Endothelial cell (in vitro differentiated cells): ENCODE measurements around the gene PHLDB2. TPM values are rescaled to one million over a fixed set of nuclear protein-coding genes. Genes with fewer than 3 reads are reported as not detected.
A peak's percentile ranks its signal among the peaks of the same experiment; 100 is the strongest.

ENCODE experiments used
- DNase-seq: peaks from one replicate; pipeline ENCODE4 v3.0.0; 2021; ENCODE audit warnings: low spot score
- H3K27ac Mint-ChIP-seq: one replicate; pipeline ENCODE4 v1.8.0; 2021; ENCODE audit warnings: mixed read lengths, inconsistent platforms; ENCODE audit not compliant: unreplicated experiment
- H3K27me3 Mint-ChIP-seq: one replicate; pipeline ENCODE4 v1.8.0; 2021; ENCODE audit warnings: mild to moderate bottlenecking, moderate library complexity, mixed read lengths, inconsistent platforms; ENCODE audit not compliant: unreplicated experiment
- H3K36me3 Mint-ChIP-seq: one replicate; pipeline ENCODE4 v1.8.0; 2021; ENCODE audit warnings: mild to moderate bottlenecking, low read depth, mixed read lengths, inconsistent platforms; ENCODE audit not compliant: unreplicated experiment
- H3K4me1 Mint-ChIP-seq: one replicate; pipeline ENCODE4 v1.8.0; 2021; ENCODE audit warnings: mild to moderate bottlenecking, mixed read lengths, inconsistent platforms; ENCODE audit not compliant: unreplicated experiment
- H3K4me3 Mint-ChIP-seq: one replicate; pipeline ENCODE4 v1.8.0; 2021; ENCODE audit warnings: mild to moderate bottlenecking, mixed read lengths, inconsistent platforms; ENCODE audit not compliant: unreplicated experiment
- H3K9me3 Mint-ChIP-seq: one replicate; pipeline ENCODE4 v1.8.0; 2021; ENCODE audit warnings: mixed read lengths, inconsistent platforms; ENCODE audit not compliant: unreplicated experiment
- CTCF ChIP-seq: fragments of 200-600 bp; sonication (generic); IDR thresholded peaks from one replicate; pipeline ENCODE4 v1.5.0; 2021; ENCODE audit warnings: antibody characterized with exemption; ENCODE audit not compliant: unreplicated experiment
- total RNA-seq: library from RNA; stranded (reverse); fragmentation: NEBNext Ultra II Directional; extraction: Animal tissue kit (Norgen Biotek cat#: 25700); gene quantifications from one replicate; pipeline ENCODE4 v1.2.1, GENCODE V29; 2021; ENCODE audit not compliant: unreplicated experiment

PHLDB2 gene
- total RNA-seq, 1 donor from 2014 or later, result 47.8 TPM

- H3K4me3 Mint-ChIP-seq, result peak overlapping the region; percentile 91
- no peak for TF ChIP-seq CTCF
- no peak overlapping the region for H3K27ac Mint-ChIP-seq
- H3K36me3 Mint-ChIP-seq, result no peaks in the 10 kb centered on the region
- H3K9me3 Mint-ChIP-seq, result no peaks in the 10 kb centered on the region
- H3K4me1 Mint-ChIP-seq, result peaks cover 7% of the 10 kb centered on the region
- no peak for DNase-seq
- H3K27me3 Mint-ChIP-seq, result peaks cover 3% of the 10 kb centered on the region
These were observed 120.5 kb downstream of the PHLDB2 start for GRCh38 chr3:111979434-111980038.

- peaks cover 7% of the 10 kb centered on the region for H3K4me1 Mint-ChIP-seq
- peaks cover 3% of the 10 kb centered on the region for H3K27me3 Mint-ChIP-seq
- H3K9me3 Mint-ChIP-seq, result no peaks in the 10 kb centered on the region
- H3K4me3 Mint-ChIP-seq, result no peak overlapping the region
- no peaks in the 10 kb centered on the region for H3K36me3 Mint-ChIP-seq
- TF ChIP-seq CTCF, result no peak
- DNase-seq, result no peak
- H3K27ac Mint-ChIP-seq, result no peak overlapping the region
These were observed 121.8 kb downstream of the PHLDB2 start for GRCh38 chr3:111980716-111981456.

GRCh38 chr3:111981457-111981763, 122.3 kb downstream of the PHLDB2 start:
- peaks cover 3% of the 10 kb centered on the region for H3K27me3 Mint-ChIP-seq
- no peak overlapping the region for H3K4me3 Mint-ChIP-seq
- H3K36me3 Mint-ChIP-seq, result no peaks in the 10 kb centered on the region
- no peaks in the 10 kb centered on the region for H3K9me3 Mint-ChIP-seq
- H3K4me1 Mint-ChIP-seq, result peaks cover 7% of the 10 kb centered on the region
- no peak for TF ChIP-seq CTCF
- DNase-seq, result no peak
- H3K27ac Mint-ChIP-seq, result no peak overlapping the region

- no peak for TF ChIP-seq CTCF
- Mint-ChIP-seq H3K27ac (no peak overlapping the region), H3K4me1 (no peaks in the 10 kb centered on the region), H3K27me3 (no peaks in the 10 kb centered on the region), H3K9me3 (no peaks in the 10 kb centered on the region), H3K4me3 (no peak overlapping the region), H3K36me3 (no peaks in the 10 kb centered on the region)
- DNase-seq, result no peak
These were observed 125.7 kb downstream of the PHLDB2 start for GRCh38 chr3:111984636-111985298.

- DNase-seq, result no peak
These were observed 127.7 kb downstream of the PHLDB2 start for GRCh38 chr3:111986800-111987199.

More at GRCh38 chr3:111986800-111987199, 127.7 kb downstream of the PHLDB2 start:
- no peak for TF ChIP-seq CTCF
- H3K4me3 Mint-ChIP-seq, result no peak overlapping the region
- H3K27me3 Mint-ChIP-seq, result no peaks in the 10 kb centered on the region
- no peaks in the 10 kb centered on the region for H3K4me1 Mint-ChIP-seq
- H3K27ac Mint-ChIP-seq, result no peak overlapping the region
- no peaks in the 10 kb centered on the region for H3K36me3 Mint-ChIP-seq
- H3K9me3 Mint-ChIP-seq, result no peaks in the 10 kb centered on the region
